Keratinocyte (primary cell): Measurements from ENCODE around the gene SEMA3A. TPM values are rescaled to one million over a fixed set of nuclear protein-coding genes. Genes with fewer than 3 reads are reported as not detected.

Experiments
- DNase-seq: peaks from one replicate; pipeline ENCODE4 v3.0.0-alpha.2; 2011; ENCODE audit warnings: low read depth, missing footprints, low spot score
- FAIRE-seq: peaks from 2 replicates; lab custom pipeline; 2011; peaks lifted over from hg19 to GRCh38; lab: Jason Lieb, UNC
- H2AFZ ChIP-seq: 2 replicates; pipeline ENCODE4 v1.6.0; 2012; ENCODE audit warnings: low read length, control low read depth, inconsistent platforms; ENCODE audit not compliant: control insufficient read depth
- H3K27ac ChIP-seq: 2 replicates; pipeline ENCODE4 v1.5.1; 2011; ENCODE audit warnings: low read length; ENCODE audit not compliant: control insufficient read depth, insufficient read depth
- H3K27me3 ChIP-seq: 3 replicates; pipeline ENCODE4 v1.6.0; 2011; ENCODE audit warnings: low read length; ENCODE audit not compliant: control insufficient read depth, insufficient read depth; ENCODE audit errors: extremely low read depth
- H3K36me3 ChIP-seq, 2 experiments: 2 replicates in 1 of 2; 3 replicates in 1 of 2; pipeline ENCODE4 v1.5.1; 2011; ENCODE audit warnings: low read length in 2 of 2, mild to moderate bottlenecking in 1 of 2; ENCODE audit not compliant: control insufficient read depth in 2 of 2, insufficient read depth in 2 of 2; ENCODE audit errors: extremely low read depth in 1 of 2
- H3K4me1 ChIP-seq: 3 replicates; pipeline ENCODE4 v1.5.1; 2011; ENCODE audit warnings: low read length; ENCODE audit not compliant: control insufficient read depth, insufficient read depth; ENCODE audit errors: extremely low read depth
- H3K4me2 ChIP-seq: 3 replicates; pipeline ENCODE4 v1.6.0; 2011; ENCODE audit warnings: low read depth, low read length; ENCODE audit not compliant: control insufficient read depth, insufficient read depth; ENCODE audit errors: extremely low read depth
- H3K4me3 ChIP-seq, 3 experiments: fragments of 200-600 bp in 1 of 3; sonication (generic) in 1 of 3; 2 replicates in 2 of 3; 3 replicates in 1 of 3; pipeline ENCODE4 v1.5.1; 2011 to 2016; ENCODE audit warnings: low read length in 3 of 3, mild to moderate bottlenecking in 3 of 3, control low read depth in 2 of 3, inconsistent platforms in 1 of 3, low read depth in 1 of 3, mixed read lengths in 1 of 3, mixed run types in 1 of 3, moderate library complexity in 1 of 3; ENCODE audit not compliant: control insufficient read depth in 2 of 3, insufficient read depth in 2 of 3; ENCODE audit errors: extremely low read depth in 1 of 3
- H3K79me2 ChIP-seq: 2 replicates; pipeline ENCODE4 v1.6.0; 2012; ENCODE audit warnings: low read length; ENCODE audit not compliant: control insufficient read depth, insufficient read depth
- H3K9ac ChIP-seq: 3 replicates; pipeline ENCODE4 v1.6.0; 2011; ENCODE audit warnings: low read length; ENCODE audit not compliant: control insufficient read depth, insufficient read depth; ENCODE audit errors: extremely low read depth
- H3K9me1 ChIP-seq: 3 replicates; pipeline ENCODE4 v1.6.0; 2011; ENCODE audit warnings: low read length; ENCODE audit not compliant: control insufficient read depth, insufficient read depth; ENCODE audit errors: extremely low read depth
- H3K9me3 ChIP-seq: 2 replicates; pipeline ENCODE4 v1.5.1; 2012; ENCODE audit warnings: low read depth, low read length; ENCODE audit not compliant: control insufficient read depth
- H4K20me1 ChIP-seq: 3 replicates; pipeline ENCODE4 v1.6.0; 2011; ENCODE audit warnings: low read length; ENCODE audit not compliant: control insufficient read depth, insufficient read depth; ENCODE audit errors: extremely low read depth
- CTCF ChIP-seq, 3 experiments: IDR thresholded peaks in 1 of 3; conservative IDR thresholded peaks in 1 of 3; optimal IDR thresholded peaks in 1 of 3; 2 replicates in 2 of 3; 3 replicates in 1 of 3; pipeline versions ENCODE3 to v1.5.1; 2011; ENCODE audit warnings: low read length in 3 of 3, mild to moderate bottlenecking in 3 of 3, moderate library complexity in 2 of 3, control low read depth in 1 of 3, inconsistent platforms in 1 of 3; ENCODE audit not compliant: insufficient read depth in 2 of 3; ENCODE audit errors: extremely low read depth in 1 of 3
- EZH2 ChIP-seq: IDR thresholded peaks from one replicate; pipeline ENCODE4 v1.6.1; 2012; ENCODE audit warnings: inconsistent platforms, mild to moderate bottlenecking, low read length, moderate library complexity
- dilution Hi-C: fragments of 300-500 bp; cut with MboI; formaldehyde crosslinking; loops from one replicate; pipeline ENCODE4 v1.7.0; 2020; ENCODE audit warnings: low sequenced_read_pairs; ENCODE audit not compliant: extremely low pct_ligation_motif_present
- polyA plus RNA-seq, 5 experiments: library from polyadenylated mRNA; depleted of rRNA in 3 of 5; stranded (reverse) in 3 of 5; stranded (forward) in 1 of 5; unstranded in 1 of 5; fragments of >200 nt; gene quantifications; 1 replicate in 1 of 5; 2 replicates in 3 of 5; 3 replicates in 1 of 5; pipeline versions ENCODE4 v1.2.1 to v1.2.3, GENCODE V29; 2011 to 2012; ENCODE audit warnings: missing spikeins in 2 of 5, low read depth in 1 of 5, low replicate concordance in 1 of 5

SEMA3A gene
- polyA plus RNA-seq, 1 donor (not counting 4 experiments of a cell fraction or from before 2014, with no cell fraction given) = 2.1 TPM

GRCh38 chr7:84081973-84082522 is 112.5 kb downstream of the SEMA3A start:
- no peak overlapping the region for H3K4me3 ChIP-seq
- no peaks in the 10 kb centered on the region for H3K4me1 ChIP-seq
- H3K79me2 ChIP-seq = no peaks in the 10 kb centered on the region
- TF ChIP-seq EZH2 = no peak
- no peak for TF ChIP-seq CTCF (optimal IDR thresholded peaks at IDR 0.05 in 1 of 3, IDR thresholded peaks at IDR 0.05 in 1 of 3, conservative IDR thresholded peaks at IDR 0.05 in 1 of 3; ENCODE audit: extremely low read depth in 1 of 3, insufficient read depth in 2 of 3, low read length in 3 of 3)
- no peak overlapping the region for H3K4me2 ChIP-seq
- no peak overlapping the region for H2AFZ ChIP-seq
- dilution Hi-C loops = no loop called here
- H3K27ac ChIP-seq = no peak overlapping the region
- no peak overlapping the region for H3K9ac ChIP-seq
- H4K20me1 ChIP-seq = no peaks in the 10 kb centered on the region
- H3K9me3 ChIP-seq = no peaks in the 10 kb centered on the region
- H3K27me3 ChIP-seq = no peaks in the 10 kb centered on the region
- no peak for DNase-seq
- FAIRE-seq = no peak
- no peaks in the 10 kb centered on the region for H3K9me1 ChIP-seq
- H3K36me3 ChIP-seq = no peaks in the 10 kb centered on the region

- H3K79me2 ChIP-seq = no peaks in the 10 kb centered on the region
- H3K27ac ChIP-seq = no peak overlapping the region
- no peak overlapping the region for H3K4me2 ChIP-seq
- no peaks in the 10 kb centered on the region for H3K9me3 ChIP-seq
- H3K9me1 ChIP-seq = no peaks in the 10 kb centered on the region
- H3K9ac ChIP-seq = no peak overlapping the region
- TF ChIP-seq EZH2 (no peak), CTCF (optimal IDR thresholded peaks at IDR 0.05 in 1 of 3, IDR thresholded peaks at IDR 0.05 in 1 of 3, conservative IDR thresholded peaks at IDR 0.05 in 1 of 3; ENCODE audit: extremely low read depth in 1 of 3, insufficient read depth in 2 of 3, low read length in 3 of 3) (no peak)
- dilution Hi-C loops = no loop called here
- no peaks in the 10 kb centered on the region for H4K20me1 ChIP-seq
- DNase-seq (no peak), FAIRE-seq (no peak)
- H3K4me3 ChIP-seq = no peak overlapping the region
- no peaks in the 10 kb centered on the region for H3K36me3 ChIP-seq
- H3K27me3 ChIP-seq = no peaks in the 10 kb centered on the region
- H2AFZ ChIP-seq = no peak overlapping the region
- H3K4me1 ChIP-seq = no peaks in the 10 kb centered on the region
Observed at GRCh38 chr7:84077336-84077735, 117.3 kb downstream of the SEMA3A start.
